Measurements from ENCODE around the gene MYLK2. TPM values are rescaled to one million over a fixed set of nuclear protein-coding genes. Genes with fewer than 3 reads are reported as not detected.

MYLK2 gene
- polyA plus RNA-seq, 1 donor (not counting 4 experiments of a cell fraction or from before 2014, with no cell fraction given) = 0.05 TPM

DNA sequence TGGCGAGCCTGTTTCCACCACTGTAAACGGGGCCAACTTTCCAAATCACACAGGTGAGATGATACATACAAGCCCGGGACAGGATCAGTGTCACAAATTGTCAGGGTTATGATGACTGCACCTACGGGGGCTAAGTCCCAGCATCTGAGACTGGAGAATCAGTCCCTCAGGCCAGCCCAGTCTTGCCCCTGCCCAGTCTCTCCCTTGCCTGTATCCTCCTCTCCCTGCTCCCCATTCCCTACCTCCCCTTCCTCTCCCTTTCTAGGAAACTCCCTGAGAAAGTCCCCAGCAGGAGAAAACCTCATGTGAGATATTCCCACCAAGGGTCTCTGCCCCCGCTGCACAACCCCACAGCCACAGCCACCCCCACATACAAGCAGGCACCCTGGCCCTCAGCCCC lies 24.7 kb downstream of the MYLK2 start:
- no peak overlapping the region for H3K4me3 ChIP-seq (ENCODE audit: control insufficient read depth in 2 of 3, extremely low read depth in 1 of 3, insufficient read depth in 2 of 3, low read depth in 1 of 3, low read length in 3 of 3)
- H3K27me3 ChIP-seq (ENCODE audit: control insufficient read depth, extremely low read depth, insufficient read depth, low read length) = peaks cover 30% of the 10 kb centered on the region
- no peak overlapping the region for H3K4me2 ChIP-seq (ENCODE audit: control insufficient read depth, extremely low read depth, insufficient read depth, low read depth, low read length)

DNA sequence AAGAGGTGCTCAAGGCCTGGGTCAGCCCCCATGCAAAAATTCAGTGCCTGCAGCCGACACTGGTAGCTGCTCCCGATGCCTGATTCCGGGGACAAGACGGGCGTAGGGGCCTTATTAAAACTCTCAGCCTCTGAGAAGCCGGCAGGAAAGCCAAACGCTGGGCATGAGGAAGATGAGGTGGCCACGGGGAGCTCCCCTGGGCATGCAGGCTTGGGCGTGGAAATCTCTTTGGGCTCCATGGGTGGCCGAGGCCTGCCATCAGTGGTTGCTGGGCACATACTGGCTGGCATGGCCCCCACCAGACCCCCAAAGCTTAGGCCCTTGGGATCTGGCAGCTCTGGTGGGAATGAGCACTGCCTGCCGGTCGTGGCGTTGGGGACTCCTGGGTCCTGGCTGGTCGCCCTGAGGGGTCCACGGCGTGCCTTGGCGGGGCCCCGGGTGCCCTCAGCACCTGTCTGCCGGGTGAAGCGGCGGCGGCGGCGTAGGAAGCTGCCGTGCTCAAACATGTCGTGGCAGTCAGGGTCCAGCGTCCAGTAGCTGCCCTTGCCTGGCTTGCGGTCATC lies 25.7 kb downstream of the MYLK2 start:
- DNase-seq (ENCODE audit: low read depth, low spot score) = no peak

More for the DNA sequence above, 24.7 kb downstream of the MYLK2 start:
- FAIRE-seq = no peak
- Histone ChIP-seq H3K36me3 (ENCODE audit: control insufficient read depth in 2 of 2, extremely low read depth in 1 of 2, insufficient read depth in 2 of 2, low read length in 2 of 2) (no peaks in the 10 kb centered on the region), H3K4me1 (ENCODE audit: control insufficient read depth, extremely low read depth, insufficient read depth, low read length) (no peaks in the 10 kb centered on the region), H3K9me3 (ENCODE audit: control insufficient read depth, low read depth, low read length) (no peaks in the 10 kb centered on the region), H4K20me1 (ENCODE audit: control insufficient read depth, extremely low read depth, insufficient read depth, low read length) (peaks cover 3% of the 10 kb centered on the region), H2AFZ (ENCODE audit: control insufficient read depth, low read length) (no peak overlapping the region), H3K79me2 (ENCODE audit: control insufficient read depth, insufficient read depth, low read length) (no peaks in the 10 kb centered on the region), H3K27ac (ENCODE audit: control insufficient read depth, insufficient read depth, low read length) (no peak overlapping the region), H3K9me1 (ENCODE audit: control insufficient read depth, extremely low read depth, insufficient read depth, low read length) (no peaks in the 10 kb centered on the region), H3K9ac (ENCODE audit: control insufficient read depth, extremely low read depth, insufficient read depth, low read length) (no peak overlapping the region)
- dilution Hi-C loops (cut with MboI; ENCODE audit: extremely low pct_ligation_motif_present, low sequenced_read_pairs) = no loop called here
- DNase-seq (ENCODE audit: low read depth, low spot score) = no peak
- TF ChIP-seq EZH2 (IDR thresholded peaks at IDR 0.05; ENCODE audit: low read length) = no peak
- TF ChIP-seq, protein P1, sequence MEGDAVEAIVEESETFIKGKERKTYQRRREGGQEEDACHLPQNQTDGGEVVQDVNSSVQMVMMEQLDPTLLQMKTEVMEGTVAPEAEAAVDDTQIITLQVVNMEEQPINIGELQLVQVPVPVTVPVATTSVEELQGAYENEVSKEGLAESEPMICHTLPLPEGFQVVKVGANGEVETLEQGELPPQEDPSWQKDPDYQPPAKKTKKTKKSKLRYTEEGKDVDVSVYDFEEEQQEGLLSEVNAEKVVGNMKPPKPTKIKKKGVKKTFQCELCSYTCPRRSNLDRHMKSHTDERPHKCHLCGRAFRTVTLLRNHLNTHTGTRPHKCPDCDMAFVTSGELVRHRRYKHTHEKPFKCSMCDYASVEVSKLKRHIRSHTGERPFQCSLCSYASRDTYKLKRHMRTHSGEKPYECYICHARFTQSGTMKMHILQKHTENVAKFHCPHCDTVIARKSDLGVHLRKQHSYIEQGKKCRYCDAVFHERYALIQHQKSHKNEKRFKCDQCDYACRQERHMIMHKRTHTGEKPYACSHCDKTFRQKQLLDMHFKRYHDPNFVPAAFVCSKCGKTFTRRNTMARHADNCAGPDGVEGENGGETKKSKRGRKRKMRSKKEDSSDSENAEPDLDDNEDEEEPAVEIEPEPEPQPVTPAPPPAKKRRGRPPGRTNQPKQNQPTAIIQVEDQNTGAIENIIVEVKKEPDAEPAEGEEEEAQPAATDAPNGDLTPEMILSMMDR (optimal IDR thresholded peaks at IDR 0.05 in 1 of 3, IDR thresholded peaks at IDR 0.05 in 1 of 3, conservative IDR thresholded peaks at IDR 0.05 in 1 of 3; ENCODE audit: extremely low read depth in 1 of 3, insufficient read depth in 2 of 3, low read length in 3 of 3) = no peak

More for the DNA sequence above, 25.7 kb downstream of the MYLK2 start:
- no peaks in the 10 kb centered on the region for H3K4me1 ChIP-seq (ENCODE audit: control insufficient read depth, extremely low read depth, insufficient read depth, low read length)
- H3K27me3 ChIP-seq (ENCODE audit: control insufficient read depth, extremely low read depth, insufficient read depth, low read length) = peaks cover 31% of the 10 kb centered on the region
- no peak overlapping the region for H3K4me3 ChIP-seq (ENCODE audit: control insufficient read depth in 2 of 3, extremely low read depth in 1 of 3, insufficient read depth in 2 of 3, low read depth in 1 of 3, low read length in 3 of 3)
- no peak for FAIRE-seq
- TF ChIP-seq, protein P1 (optimal IDR thresholded peaks at IDR 0.05 in 1 of 3, IDR thresholded peaks at IDR 0.05 in 1 of 3, conservative IDR thresholded peaks at IDR 0.05 in 1 of 3; ENCODE audit: extremely low read depth in 1 of 3, insufficient read depth in 2 of 3, low read length in 3 of 3) = no peak
- TF ChIP-seq EZH2 (IDR thresholded peaks at IDR 0.05; ENCODE audit: low read length) = no peak
- no peaks in the 10 kb centered on the region for H3K36me3 ChIP-seq (ENCODE audit: control insufficient read depth in 2 of 2, extremely low read depth in 1 of 2, insufficient read depth in 2 of 2, low read length in 2 of 2)
- H3K27ac ChIP-seq (ENCODE audit: control insufficient read depth, insufficient read depth, low read length) = no peak overlapping the region
- H3K4me2 ChIP-seq (ENCODE audit: control insufficient read depth, extremely low read depth, insufficient read depth, low read depth, low read length) = no peak overlapping the region
- no peak overlapping the region for H2AFZ ChIP-seq (ENCODE audit: control insufficient read depth, low read length)
- H3K9me3 ChIP-seq (ENCODE audit: control insufficient read depth, low read depth, low read length) = no peaks in the 10 kb centered on the region
- no peaks in the 10 kb centered on the region for H3K9me1 ChIP-seq (ENCODE audit: control insufficient read depth, extremely low read depth, insufficient read depth, low read length)
- dilution Hi-C loops (cut with MboI; ENCODE audit: extremely low pct_ligation_motif_present, low sequenced_read_pairs) = no loop called here
- H4K20me1 ChIP-seq (ENCODE audit: control insufficient read depth, extremely low read depth, insufficient read depth, low read length) = peaks cover 3% of the 10 kb centered on the region
- H3K9ac ChIP-seq (ENCODE audit: control insufficient read depth, extremely low read depth, insufficient read depth, low read length) = no peak overlapping the region
- H3K79me2 ChIP-seq (ENCODE audit: control insufficient read depth, insufficient read depth, low read length) = no peaks in the 10 kb centered on the region

All from keratinocyte (primary cell).